GM18505 (cell line): ENCODE data around the gene ARHGAP26.
"Not testable (repeated sequence)": the region's sequence is repeated elsewhere in the genome, so short reads cannot be mapped to it uniquely, and the experiment has no call there.

ENCODE experiments used
- ATAC-seq: cut with Tn5 transposase; IDR thresholded peaks from one replicate; pipeline ENCODE4 v1.9.1; 2021; ENCODE audit not compliant: unreplicated experiment
- POLR2A ChIP-seq: IDR thresholded peaks from 4 replicates; pipeline ENCODE4 v1.6.1; 2011; ENCODE audit warnings: borderline replicate concordance; ENCODE audit not compliant: insufficient read depth, insufficient read length; ENCODE audit errors: extremely low read depth

Gene ARHGAP26

DNA sequence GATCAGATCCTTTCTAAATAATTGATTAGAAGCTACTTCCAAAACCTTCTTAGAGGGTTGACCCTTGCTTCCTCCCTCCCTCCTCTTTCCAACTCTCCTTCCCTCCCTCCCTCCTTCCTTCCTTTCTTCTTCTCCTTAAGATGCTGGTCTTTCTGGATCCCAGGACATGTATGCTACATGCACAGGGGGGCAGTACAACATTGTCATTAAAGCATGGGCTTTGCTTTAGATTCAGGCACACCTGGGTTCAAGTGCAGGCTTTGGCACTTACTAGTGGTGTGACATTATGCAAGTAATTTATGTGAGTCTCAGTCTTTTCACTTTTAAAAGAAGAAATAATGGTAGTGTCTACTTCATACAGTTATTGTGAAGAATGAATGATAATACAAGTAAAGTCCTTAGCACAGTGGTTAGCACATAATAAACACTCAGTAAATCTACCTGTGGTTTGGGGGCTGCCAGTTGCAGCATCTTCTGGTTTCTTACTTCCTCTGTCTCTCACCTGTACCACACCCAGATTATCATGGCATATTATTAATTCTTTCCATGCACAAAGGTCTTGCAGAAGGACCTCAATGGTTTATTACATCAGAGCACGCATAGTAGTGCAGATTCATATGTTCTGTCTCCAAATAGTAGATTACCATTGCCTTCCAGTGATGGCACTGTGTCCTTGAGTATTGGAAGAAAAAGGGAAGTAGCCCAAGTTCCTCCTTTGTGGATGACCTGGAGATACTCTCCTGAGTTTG is 154.1 kb downstream of the ARHGAP26 start:
- no peak for ATAC-seq
- TF ChIP-seq POLR2A: no peak

DNA sequence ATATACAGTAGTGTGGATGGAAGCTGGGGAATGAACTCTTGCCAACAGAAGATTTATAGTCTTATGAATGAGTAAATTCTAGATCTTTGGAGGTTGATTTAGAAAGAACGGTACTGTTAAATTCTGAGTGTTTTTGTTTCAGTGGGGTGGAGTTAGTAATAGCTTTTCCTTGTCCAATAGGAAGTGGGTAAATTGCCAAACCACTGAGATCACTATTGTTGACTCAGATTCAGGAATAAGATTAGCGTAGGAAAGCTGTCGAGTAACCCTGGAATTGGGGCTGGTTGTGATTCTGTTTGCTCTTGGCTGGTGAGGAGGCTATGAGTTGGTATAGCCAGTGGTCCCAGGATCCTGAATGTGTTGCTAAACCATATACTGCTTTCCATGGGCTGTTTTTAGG is 155.6 kb downstream of the ARHGAP26 start:
- TF ChIP-seq POLR2A: no peak
- ATAC-seq: no peak

DNA sequence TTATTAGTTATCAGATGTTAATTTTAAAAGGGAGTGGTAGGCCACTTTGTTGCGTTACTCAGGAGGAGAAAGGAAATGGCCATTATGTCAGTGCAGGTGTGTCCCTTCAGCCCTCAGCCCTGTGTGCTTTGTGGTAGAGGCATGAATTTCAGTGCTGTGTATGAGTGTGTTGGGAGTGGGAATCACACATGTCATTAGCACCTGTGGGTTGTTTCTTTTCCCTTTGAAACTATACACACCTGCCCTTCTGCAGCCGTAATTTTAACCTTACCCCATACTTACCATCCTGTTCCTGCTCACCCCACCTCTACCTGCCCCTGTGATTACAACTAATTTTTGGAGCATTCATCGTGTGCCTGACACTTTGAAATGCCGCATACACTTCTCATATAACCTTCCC is 156.4 kb downstream of the ARHGAP26 start:
- no peak for ATAC-seq
- TF ChIP-seq POLR2A: no peak

DNA sequence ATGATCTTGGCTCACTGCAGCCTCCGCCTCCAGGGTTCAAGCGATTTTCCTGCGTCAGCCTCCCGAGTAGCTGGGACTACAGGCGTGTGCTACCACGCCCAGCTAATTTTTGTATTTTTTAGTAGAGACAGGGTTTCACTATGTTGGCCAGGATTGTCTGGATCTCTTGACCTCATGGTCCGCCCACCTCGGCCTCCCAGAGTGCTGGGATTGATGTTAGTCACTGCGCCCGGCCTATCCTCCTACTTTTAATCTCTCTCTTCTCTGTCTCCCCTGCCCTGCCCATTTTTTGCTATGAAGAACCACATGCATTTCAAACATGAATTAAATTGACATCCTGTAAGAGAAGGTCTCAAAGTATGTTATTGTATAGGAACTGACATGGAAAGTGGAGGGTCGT is 158.8 kb downstream of the ARHGAP26 start:
- not testable (repeated sequence) for ATAC-seq

DNA sequence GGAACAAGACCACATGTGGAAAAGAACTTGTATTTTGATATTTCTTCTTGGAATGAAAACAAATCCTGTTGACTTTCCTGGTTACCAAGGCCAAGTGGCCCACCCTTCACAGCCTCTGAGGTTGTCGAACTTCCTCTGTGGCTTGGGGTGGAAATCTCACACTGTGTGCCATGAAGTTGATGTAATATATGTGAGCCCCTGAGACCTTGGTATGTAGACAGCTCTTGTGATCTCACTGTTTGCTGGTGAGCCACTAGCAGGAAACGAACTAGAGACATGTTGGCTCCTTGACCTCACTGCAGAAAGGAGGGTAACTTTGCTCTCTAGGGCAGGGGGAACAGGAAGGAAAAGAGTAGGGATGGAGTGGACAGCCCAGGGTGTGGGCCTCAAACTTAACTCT is 159.4 kb downstream of the ARHGAP26 start:
- TF ChIP-seq POLR2A: no peak
- no peak for ATAC-seq

DNA sequence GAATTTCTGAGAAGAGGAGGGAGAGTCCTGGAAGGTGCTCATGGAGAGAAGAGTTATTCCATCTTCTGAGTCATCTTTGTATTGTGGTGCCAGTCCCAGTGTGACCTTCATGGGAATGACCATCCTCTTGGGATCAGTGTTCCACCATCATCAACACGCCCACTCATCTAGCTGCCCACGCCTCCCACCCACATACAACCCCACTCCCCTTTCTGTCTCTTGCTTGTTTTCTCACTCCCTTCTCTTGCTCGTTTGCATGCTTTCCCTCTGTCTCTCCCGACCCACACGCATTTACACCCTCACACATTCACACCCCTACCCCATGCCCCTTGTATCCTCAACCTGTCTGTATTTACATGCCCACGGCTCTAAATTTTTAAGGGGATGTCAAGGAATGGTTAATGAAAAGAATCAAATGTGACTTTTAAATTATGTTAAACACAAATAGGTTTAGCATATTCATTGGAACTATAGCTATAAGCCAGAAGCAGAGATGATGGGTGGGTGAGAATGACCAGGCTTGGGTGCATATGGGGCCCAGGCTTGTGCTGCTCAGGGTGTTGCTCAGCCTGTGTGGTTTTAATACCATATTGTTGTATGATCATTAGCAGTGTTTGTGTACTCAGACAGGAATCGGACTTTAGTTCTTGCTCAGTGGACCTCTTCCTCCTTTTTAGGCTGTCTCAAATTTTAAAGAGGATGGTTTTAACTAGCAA is 160.4 kb downstream of the ARHGAP26 start:
- TF ChIP-seq POLR2A: no peak
- no peak for ATAC-seq

DNA sequence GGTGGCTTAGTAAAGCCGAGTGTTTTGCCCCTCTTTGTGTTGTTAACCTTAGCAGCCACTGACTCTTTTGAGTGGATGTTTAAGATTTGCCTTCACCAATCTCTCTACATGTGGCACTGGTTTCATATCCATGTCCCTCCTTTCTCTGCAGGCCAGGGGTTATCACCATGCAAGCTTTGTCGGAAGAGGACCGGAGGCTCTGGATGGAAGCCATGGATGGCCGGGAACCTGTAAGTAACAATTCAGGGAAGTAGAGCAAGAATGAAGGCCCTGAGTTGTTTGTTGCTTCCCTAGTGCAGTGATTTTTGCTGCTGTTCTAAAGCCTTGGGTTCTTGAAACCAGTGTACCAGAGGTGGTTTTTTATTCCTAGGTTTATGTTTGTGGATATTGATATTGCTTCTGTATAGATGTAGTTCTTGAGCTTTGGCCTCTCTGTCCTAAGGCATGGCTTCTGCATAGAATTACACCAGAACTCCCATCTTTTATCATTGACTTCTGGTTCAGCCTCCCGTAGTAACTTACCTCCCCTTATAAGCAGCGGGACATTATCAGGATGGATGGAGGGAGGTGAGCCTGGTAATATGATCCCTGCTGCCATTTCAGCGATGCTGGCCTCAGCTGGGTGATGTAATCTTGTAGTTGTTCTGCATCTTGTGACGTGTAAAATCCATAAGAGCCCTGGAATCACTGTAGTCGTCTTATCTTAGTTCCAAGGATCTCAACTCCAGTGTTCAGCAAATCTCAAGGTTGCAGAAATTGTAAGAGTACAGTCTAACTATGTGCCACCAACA is 161.9 kb downstream of the ARHGAP26 start:
- TF ChIP-seq POLR2A: no peak
- ATAC-seq: no peak

DNA sequence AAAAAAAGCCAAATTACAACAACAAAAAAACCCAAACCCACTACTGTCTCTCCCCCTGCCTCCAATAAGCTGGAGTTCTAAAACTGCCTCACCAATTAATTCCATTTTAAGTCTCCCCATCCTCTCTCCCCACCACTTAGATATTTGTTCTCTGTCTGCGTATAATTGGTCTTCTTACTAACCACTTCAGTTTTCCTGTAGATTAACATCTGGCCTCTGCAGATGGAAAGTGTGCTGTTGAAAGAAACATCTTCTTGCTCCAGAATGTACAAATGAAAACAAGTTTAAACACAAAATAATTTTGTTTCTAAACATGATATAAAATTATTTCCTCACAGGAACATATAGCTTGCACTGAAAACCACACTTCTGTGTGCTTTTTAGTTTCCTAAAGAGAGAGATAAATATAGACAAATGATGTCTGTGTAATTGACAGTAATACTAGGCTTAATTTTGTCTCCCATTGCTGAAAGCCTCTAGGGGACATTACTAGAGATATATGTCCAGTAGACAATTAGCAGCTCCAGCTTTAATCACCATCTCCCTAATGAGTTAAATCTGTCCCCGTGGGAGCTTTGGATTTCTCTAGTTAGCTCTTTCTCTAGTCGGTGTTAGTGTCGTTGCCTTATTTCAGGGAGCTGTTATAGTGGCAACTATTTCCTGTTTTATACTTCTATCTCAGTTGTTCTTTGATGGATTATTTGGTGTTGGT is 164.0 kb downstream of the ARHGAP26 start:
- no peak for TF ChIP-seq POLR2A
- ATAC-seq: no peak

DNA sequence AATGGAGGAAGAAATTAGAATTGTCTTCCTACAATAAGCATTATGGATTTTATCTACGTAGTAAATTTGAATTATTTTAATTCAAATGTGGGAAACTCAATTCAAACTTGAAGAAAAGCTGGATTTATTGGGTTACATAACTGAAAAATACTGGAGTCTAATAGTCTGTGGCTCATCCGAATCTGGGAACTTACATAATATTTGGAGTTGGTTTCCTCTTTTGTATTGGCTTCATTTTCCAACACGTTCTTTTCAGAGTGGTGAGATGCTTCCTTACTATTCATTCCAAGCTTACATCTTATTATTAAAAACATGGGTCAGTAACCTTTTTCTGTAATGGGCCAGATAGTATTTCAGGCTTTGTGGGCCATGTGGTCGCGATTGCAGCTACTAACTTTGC is 164.8 kb downstream of the ARHGAP26 start:
- no peak for ATAC-seq
- no peak for TF ChIP-seq POLR2A

DNA sequence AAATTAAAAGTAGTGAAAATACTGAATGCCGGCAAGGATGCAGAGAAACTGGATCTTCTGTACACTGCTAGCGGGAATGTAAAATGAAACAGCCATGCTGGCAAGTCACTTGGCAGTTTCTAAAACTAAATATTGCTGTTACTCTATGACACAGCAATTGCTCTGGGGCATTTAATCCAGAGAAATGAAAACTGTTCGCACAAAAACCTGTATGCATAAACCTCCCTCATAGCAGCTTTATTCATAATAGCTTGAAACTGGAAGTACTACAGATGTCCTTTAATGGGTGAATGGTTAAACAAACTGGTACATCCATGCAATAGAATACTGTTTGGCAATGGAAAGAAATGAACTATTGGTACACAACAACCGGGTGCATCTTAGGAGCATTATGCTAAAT is 167.2 kb downstream of the ARHGAP26 start:
- ATAC-seq: no peak
- TF ChIP-seq POLR2A: no peak

DNA sequence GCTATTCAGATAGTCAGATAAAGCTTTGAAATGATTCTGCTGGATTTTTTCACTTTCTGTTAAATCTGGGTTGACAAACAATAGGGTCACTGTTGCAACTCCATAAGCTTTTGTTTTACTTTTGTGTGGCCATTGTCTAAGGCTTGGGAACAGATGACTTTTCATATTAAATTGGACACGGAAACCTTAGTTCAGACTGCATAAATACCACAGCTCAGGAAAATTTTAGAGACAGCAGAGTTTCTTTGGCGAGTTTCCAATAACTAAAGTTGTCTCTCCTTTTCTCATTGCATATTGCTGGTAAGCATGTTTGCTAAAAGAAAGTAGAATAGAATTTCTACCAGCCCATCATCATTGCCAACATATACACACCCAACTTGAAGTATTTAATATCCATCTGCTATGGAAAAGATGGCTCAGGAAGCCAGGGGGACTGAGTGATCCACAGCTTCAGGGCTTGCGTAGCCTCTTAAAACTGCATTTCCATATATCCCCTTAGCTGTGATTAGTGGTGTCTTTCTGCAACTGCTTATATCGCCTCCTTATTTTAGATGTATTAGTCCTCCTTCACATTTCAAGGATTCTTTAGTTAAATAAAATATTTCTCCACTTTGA is 168.2 kb downstream of the ARHGAP26 start:
- no peak for ATAC-seq
- no peak for TF ChIP-seq POLR2A

DNA sequence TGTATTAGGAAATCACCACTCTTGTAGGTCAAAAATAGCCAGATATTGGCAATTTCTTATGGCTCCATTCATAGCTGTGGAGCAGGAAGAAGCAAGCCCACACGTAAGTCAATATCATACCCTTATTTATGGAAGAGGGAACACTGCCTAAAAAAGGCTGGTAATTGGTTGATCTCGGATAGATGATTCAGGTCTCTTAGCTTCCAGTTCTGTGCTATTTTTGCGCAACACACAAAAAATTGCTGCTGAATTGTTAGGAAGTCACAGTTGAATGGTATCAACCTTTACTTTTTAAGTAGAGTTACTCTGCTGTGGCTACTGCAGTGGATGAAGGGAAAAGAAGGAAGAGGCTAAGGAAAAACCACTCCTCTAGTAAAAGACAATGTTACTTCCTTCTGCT is 168.8 kb downstream of the ARHGAP26 start:
- no peak for ATAC-seq
- TF ChIP-seq POLR2A: no peak

DNA sequence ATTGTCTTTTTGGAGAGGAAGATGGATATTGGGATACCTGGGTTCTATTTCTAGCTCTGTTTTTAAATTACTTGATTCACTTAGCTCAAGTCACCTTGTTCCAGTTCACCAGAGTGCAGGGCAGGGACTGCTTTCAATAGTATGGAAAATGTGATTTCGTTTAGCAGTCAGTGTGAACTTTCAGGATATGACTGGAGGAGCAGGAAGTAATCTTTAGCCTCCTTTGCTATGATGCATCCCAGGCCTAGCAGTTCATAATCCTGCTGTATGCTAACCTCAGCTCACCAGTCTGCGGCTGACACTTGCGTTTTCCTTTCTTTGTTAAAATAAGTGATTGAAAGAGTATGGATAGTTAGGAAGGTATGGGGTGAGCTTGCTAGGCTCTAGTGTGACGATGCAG is 169.7 kb downstream of the ARHGAP26 start:
- no peak for ATAC-seq
- no peak for TF ChIP-seq POLR2A
